Thyroid gland (tissue), 4 donors: ENCODE data around the gene HMCN2.

Experiments used
- CTCF ChIP-seq, 6 experiments: fragments of 200-600 bp in 3 of 6; fragments of 450-650 bp in 3 of 6; sonication (generic) in 3 of 6; IDR thresholded peaks; one replicate each; pipeline ENCODE4 v1.5.1; 2016 to 2019; ENCODE audit warnings: antibody characterized with exemption in 6 of 6, mild to moderate bottlenecking in 2 of 6, inconsistent platforms in 1 of 6, moderate library complexity in 1 of 6
- POLR2A ChIP-seq, 2 donors: fragments of 450-650 bp; IDR thresholded peaks; one replicate each; pipeline ENCODE4 v1.6.1; 2017; ENCODE audit warnings: antibody characterized with exemption in 2 of 2, mild to moderate bottlenecking in 2 of 2, moderate library complexity in 1 of 2

GRCh38 chr9:130276121-130276520, 10.6 kb downstream of the HMCN2 start:
- TF ChIP-seq CTCF (IDR thresholded peaks at IDR 0.05), result no peak
- TF ChIP-seq POLR2A (IDR thresholded peaks at IDR 0.05), result no peak
